LNCAP (cell line): ENCODE data around the gene NT5C1A.

Source experiments
- TF ChIP-seq, protein P1 (sequence below): fragments of 450-650 bp; IDR thresholded peaks from 2 replicates; pipeline ENCODE4 v1.5.1; 2017; ENCODE audit warnings: mild to moderate bottlenecking

NT5C1A gene

DNA sequence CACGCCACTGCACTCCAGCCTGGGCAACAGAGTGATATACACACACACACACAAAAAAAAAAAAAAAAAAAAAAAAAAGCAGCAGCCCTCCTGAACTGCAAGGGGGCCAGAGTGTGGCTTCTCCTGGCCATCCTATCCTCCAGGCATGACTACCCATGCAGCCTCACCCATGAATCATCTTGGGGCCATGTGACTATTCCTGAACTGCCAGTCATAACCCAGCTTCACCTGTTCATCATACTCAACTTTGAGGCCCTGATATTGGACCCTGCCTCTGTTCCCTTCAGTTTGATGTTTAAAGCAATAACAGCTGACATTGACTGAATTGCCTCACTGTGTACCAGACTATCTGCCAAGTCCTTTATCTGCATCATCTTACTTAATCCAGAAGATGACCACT lies 22.1 kb upstream of the NT5C1A start:
- TF ChIP-seq, protein P1, sequence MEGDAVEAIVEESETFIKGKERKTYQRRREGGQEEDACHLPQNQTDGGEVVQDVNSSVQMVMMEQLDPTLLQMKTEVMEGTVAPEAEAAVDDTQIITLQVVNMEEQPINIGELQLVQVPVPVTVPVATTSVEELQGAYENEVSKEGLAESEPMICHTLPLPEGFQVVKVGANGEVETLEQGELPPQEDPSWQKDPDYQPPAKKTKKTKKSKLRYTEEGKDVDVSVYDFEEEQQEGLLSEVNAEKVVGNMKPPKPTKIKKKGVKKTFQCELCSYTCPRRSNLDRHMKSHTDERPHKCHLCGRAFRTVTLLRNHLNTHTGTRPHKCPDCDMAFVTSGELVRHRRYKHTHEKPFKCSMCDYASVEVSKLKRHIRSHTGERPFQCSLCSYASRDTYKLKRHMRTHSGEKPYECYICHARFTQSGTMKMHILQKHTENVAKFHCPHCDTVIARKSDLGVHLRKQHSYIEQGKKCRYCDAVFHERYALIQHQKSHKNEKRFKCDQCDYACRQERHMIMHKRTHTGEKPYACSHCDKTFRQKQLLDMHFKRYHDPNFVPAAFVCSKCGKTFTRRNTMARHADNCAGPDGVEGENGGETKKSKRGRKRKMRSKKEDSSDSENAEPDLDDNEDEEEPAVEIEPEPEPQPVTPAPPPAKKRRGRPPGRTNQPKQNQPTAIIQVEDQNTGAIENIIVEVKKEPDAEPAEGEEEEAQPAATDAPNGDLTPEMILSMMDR = no peak

- TF ChIP-seq, protein P1 = no peak
Observed at GRCh38 chr1:39692152-39693074, 20.5 kb upstream of the NT5C1A start.

DNA sequence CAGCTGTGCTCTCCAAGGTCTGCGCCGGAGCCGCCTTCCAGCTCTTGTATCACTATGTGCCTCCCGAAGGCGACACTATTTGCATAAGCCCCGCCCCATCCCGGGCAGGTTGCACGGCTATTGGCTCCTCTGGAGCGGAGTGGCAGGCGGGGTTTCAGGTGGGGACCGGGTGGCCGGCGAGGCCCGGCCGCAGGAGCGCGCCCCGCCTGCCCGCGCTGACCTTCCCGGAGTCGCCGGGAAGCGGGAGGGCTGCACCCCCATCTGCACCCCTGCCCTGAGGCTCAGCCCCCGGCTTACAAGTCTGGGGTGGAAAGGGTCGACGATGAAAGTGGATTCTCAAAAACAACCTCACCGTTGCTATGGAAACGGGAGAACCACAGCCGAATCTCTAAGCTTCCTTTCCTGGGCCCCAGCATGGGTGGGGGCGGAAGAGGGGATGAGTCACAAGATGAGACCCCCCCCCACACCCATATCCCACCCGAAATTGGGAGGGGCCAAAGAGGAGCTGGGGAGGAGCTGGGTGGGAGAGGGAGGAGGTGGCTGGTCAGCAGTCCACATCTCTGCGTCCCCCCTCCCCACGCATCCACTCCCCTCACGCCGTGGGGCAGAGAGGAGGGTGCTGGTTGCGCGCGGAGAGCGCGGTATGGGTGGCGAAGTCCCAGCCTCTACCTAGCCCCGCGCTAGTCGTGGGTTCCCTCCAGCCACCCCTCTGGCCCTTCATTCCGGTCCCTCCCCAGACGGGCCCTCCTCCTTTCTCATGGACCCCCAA lies 19.7 kb upstream of the NT5C1A start, which contains the start of gene HPCAL4:
HPCAL4 (minus strand) TSS at position 51 of the 769 bp plus-strand sequence. CDS start 6,830 bp downstream, outside the sequence.
- TF ChIP-seq, protein P1 = no peak

- TF ChIP-seq, protein P1 = no peak
Observed at GRCh38 chr1:39690794-39691382, 19.0 kb upstream of the NT5C1A start.

- TF ChIP-seq, protein P1 = no peak
Observed at GRCh38 chr1:39690225-39690624, 18.3 kb upstream of the NT5C1A start.

DNA sequence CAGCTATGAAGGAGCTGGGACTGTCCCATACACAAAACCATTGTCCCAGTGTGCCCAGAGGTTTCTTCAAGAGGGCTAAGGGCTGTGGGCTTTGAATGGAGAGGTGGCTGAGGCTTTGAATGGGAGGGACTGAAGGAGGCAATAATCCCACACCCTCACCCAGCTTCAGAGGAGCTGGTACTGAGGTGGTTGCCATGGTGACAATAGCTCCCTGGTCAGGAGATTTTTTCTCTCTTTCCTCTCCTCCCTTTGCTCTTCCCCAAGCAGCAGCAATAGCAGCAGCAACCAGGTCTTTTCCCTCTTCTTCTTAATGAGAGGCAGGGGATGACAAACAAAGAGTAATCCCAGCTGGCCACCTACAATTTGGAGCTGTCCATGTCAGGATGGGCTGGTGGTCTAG lies 17.7 kb upstream of the NT5C1A start:
- TF ChIP-seq, protein P1 = no peak

- TF ChIP-seq, protein P1 = no peak
Observed at GRCh38 chr1:39689214-39689613, 17.3 kb upstream of the NT5C1A start.
